HL-60 (cell line): ENCODE data around the gene ID1.
"Not testable (repeated sequence)": the region's sequence is repeated elsewhere in the genome, so short reads cannot be mapped to it uniquely, and the experiment has no call there.

ENCODE experiments used
- DNase-seq, 2 experiments: peaks; one replicate each; pipeline ENCODE4 v3.0.0-alpha.2; 2010 to 2020; ENCODE audit warnings: low read depth in 1 of 2, low spot score in 1 of 2
- H3K27ac ChIP-seq: fragments of 250-450 bp; sonication (Bioruptor Pico); replicated peaks from 2 replicates; pipeline ENCODE4 v1.5.1; 2020; ENCODE audit warnings: mild to moderate bottlenecking, moderate library complexity
- H3K27me3 ChIP-seq: fragments of 250-450 bp; sonication (Bioruptor Pico); 2 replicates; pipeline ENCODE4 v1.5.1; 2021; ENCODE audit warnings: mild to moderate bottlenecking, moderate library complexity; ENCODE audit not compliant: insufficient read depth, poor library complexity, severe bottlenecking
- H3K4me3 ChIP-seq: replicated peaks from 2 replicates; pipeline ENCODE4 v1.5.1; 2011; ENCODE audit warnings: mild to moderate bottlenecking, control low read depth, low read length; ENCODE audit not compliant: insufficient read depth
- GABPA ChIP-seq: IDR thresholded peaks from 2 replicates; pipeline ENCODE4 v1.6.1; 2012; ENCODE audit warnings: low read depth
- POLR2AphosphoS5 ChIP-seq: IDR thresholded peaks from 2 replicates; pipeline ENCODE4 v1.6.1; 2012; ENCODE audit warnings: low read depth
- SPI1 ChIP-seq: IDR thresholded peaks from 2 replicates; pipeline ENCODE4 v1.6.1; 2012; ENCODE audit warnings: low read depth, mild to moderate bottlenecking, borderline replicate concordance
- TF ChIP-seq, protein P1 (sequence below): IDR thresholded peaks from 2 replicates; pipeline ENCODE4 v1.6.1; 2012; ENCODE audit warnings: low read depth; ENCODE audit not compliant: insufficient replicate concordance
- TF ChIP-seq, protein P2 (sequence below): IDR thresholded peaks from one replicate; pipeline ENCODE4 v1.5.1; 2011; ENCODE audit warnings: low read length, control low read depth, inconsistent platforms; ENCODE audit not compliant: insufficient read depth

ID1 gene

GRCh38 chr20:31576751-31577150 lies 28.3 kb upstream of the ID1 start:
- no peak overlapping the region for H3K4me3 ChIP-seq
- H3K27me3 ChIP-seq = no peaks in the 10 kb centered on the region
- no peak overlapping the region for H3K27ac ChIP-seq
- no peak for DNase-seq
- TF ChIP-seq POLR2AphosphoS5 (no peak), SPI1 (no peak), GABPA (no peak)
- TF ChIP-seq, protein P1, sequence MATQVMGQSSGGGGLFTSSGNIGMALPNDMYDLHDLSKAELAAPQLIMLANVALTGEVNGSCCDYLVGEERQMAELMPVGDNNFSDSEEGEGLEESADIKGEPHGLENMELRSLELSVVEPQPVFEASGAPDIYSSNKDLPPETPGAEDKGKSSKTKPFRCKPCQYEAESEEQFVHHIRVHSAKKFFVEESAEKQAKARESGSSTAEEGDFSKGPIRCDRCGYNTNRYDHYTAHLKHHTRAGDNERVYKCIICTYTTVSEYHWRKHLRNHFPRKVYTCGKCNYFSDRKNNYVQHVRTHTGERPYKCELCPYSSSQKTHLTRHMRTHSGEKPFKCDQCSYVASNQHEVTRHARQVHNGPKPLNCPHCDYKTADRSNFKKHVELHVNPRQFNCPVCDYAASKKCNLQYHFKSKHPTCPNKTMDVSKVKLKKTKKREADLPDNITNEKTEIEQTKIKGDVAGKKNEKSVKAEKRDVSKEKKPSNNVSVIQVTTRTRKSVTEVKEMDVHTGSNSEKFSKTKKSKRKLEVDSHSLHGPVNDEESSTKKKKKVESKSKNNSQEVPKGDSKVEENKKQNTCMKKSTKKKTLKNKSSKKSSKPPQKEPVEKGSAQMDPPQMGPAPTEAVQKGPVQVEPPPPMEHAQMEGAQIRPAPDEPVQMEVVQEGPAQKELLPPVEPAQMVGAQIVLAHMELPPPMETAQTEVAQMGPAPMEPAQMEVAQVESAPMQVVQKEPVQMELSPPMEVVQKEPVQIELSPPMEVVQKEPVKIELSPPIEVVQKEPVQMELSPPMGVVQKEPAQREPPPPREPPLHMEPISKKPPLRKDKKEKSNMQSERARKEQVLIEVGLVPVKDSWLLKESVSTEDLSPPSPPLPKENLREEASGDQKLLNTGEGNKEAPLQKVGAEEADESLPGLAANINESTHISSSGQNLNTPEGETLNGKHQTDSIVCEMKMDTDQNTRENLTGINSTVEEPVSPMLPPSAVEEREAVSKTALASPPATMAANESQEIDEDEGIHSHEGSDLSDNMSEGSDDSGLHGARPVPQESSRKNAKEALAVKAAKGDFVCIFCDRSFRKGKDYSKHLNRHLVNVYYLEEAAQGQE = no peak
- TF ChIP-seq, protein P2, sequence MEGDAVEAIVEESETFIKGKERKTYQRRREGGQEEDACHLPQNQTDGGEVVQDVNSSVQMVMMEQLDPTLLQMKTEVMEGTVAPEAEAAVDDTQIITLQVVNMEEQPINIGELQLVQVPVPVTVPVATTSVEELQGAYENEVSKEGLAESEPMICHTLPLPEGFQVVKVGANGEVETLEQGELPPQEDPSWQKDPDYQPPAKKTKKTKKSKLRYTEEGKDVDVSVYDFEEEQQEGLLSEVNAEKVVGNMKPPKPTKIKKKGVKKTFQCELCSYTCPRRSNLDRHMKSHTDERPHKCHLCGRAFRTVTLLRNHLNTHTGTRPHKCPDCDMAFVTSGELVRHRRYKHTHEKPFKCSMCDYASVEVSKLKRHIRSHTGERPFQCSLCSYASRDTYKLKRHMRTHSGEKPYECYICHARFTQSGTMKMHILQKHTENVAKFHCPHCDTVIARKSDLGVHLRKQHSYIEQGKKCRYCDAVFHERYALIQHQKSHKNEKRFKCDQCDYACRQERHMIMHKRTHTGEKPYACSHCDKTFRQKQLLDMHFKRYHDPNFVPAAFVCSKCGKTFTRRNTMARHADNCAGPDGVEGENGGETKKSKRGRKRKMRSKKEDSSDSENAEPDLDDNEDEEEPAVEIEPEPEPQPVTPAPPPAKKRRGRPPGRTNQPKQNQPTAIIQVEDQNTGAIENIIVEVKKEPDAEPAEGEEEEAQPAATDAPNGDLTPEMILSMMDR = no peak

GRCh38 chr20:31577194-31577593 lies 27.9 kb upstream of the ID1 start:
- Histone ChIP-seq H3K27me3 (no peaks in the 10 kb centered on the region), H3K27ac (no peak overlapping the region), H3K4me3 (no peak overlapping the region)
- no peak for DNase-seq
- TF ChIP-seq GABPA (no peak), SPI1 (no peak), POLR2AphosphoS5 (no peak)
- TF ChIP-seq, protein P2 = no peak
- TF ChIP-seq, protein P1 = no peak

GRCh38 chr20:31578448-31579138 lies 26.5 kb upstream of the ID1 start:
- Histone ChIP-seq H3K4me3 (no peak overlapping the region), H3K27ac (no peak overlapping the region), H3K27me3 (no peaks in the 10 kb centered on the region)
- TF ChIP-seq POLR2AphosphoS5 = no peak
- DNase-seq = no peak

DNA sequence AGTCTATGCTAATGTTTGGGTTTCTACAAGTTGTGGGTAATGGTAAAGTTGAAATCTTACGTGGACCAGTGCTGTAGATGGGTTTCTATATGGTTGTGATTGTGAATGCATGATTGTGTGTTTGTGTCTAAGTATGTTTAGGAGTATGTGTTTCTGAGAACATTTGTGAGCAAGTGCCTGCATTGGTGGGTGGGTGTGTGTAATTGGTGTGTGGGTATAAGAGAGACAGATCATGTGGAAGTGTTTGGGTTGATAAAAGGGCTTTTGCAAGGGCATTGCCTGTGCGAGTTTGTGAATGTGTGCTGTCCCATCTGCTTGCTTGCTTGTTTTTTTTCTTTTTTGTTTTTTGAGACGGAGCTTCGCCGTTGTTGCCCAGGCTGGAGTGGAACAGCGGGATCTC lies 25.8 kb upstream of the ID1 start:
- no peak for DNase-seq
- H3K27me3 ChIP-seq = no peaks in the 10 kb centered on the region
- H3K4me3 ChIP-seq = no peak overlapping the region
- H3K27ac ChIP-seq = no peak overlapping the region
- TF ChIP-seq, protein P1 = no peak
- TF ChIP-seq, protein P2 = no peak
- TF ChIP-seq POLR2AphosphoS5 = no peak
- TF ChIP-seq SPI1 = no peak
- TF ChIP-seq GABPA = no peak

GRCh38 chr20:31579941-31580651 lies 25.0 kb upstream of the ID1 start:
- H3K27ac ChIP-seq, H3K27me3 ChIP-seq: not testable (repeated sequence)

More at GRCh38 chr20:31579941-31580651, 25.0 kb upstream of the ID1 start:
- not testable (repeated sequence) for H3K4me3 ChIP-seq, DNase-seq
